Endothelial cell of umbilical vein (primary cell): ENCODE results near the gene IL34.

ENCODE experiments used
- CTCF ChIP-seq, 2 donors: IDR thresholded peaks; 1 replicate in 1 of 2; 2 replicates in 1 of 2; pipeline ENCODE4 v1.5.1; 2011; ENCODE audit warnings: low read length in 2 of 2, mild to moderate bottlenecking in 2 of 2, moderate library complexity in 2 of 2, control low read depth in 1 of 2, inconsistent platforms in 1 of 2, low read depth in 1 of 2; ENCODE audit not compliant: insufficient read depth in 1 of 2; ENCODE audit errors: extremely low read depth in 1 of 2
- EZH2 ChIP-seq: IDR thresholded peaks from 2 replicates; pipeline ENCODE4 v1.6.1; 2012; ENCODE audit warnings: borderline replicate concordance, low read depth, mild to moderate bottlenecking, moderate library complexity, low read length, inconsistent platforms; ENCODE audit not compliant: severe bottlenecking
- FOS ChIP-seq: IDR thresholded peaks from 2 replicates; pipeline ENCODE4 v1.6.1; 2011; ENCODE audit warnings: mild to moderate bottlenecking, low read length, moderate library complexity, borderline replicate concordance; ENCODE audit not compliant: insufficient read depth
- GATA2 ChIP-seq: IDR thresholded peaks from 2 replicates; pipeline ENCODE4 v1.7.0; 2011; ENCODE audit warnings: low read depth, mild to moderate bottlenecking, moderate library complexity, mixed read lengths, low read length; ENCODE audit not compliant: insufficient read length, insufficient read depth
- JUN ChIP-seq: IDR thresholded peaks from 2 replicates; pipeline ENCODE4 v1.6.1; 2011; ENCODE audit warnings: borderline replicate concordance, low read depth; ENCODE audit not compliant: insufficient read length, insufficient read depth
- POLR2A ChIP-seq: IDR thresholded peaks from 2 replicates; pipeline ENCODE4 v1.6.1; 2012; ENCODE audit warnings: low read depth, mild to moderate bottlenecking, control low read depth, low read length
- POLR2AphosphoS5 ChIP-seq: IDR thresholded peaks from 2 replicates; pipeline ENCODE4 v1.6.1; 2012; ENCODE audit warnings: low read depth, mild to moderate bottlenecking, control low read depth, low read length, moderate library complexity; ENCODE audit not compliant: insufficient read depth

GRCh38 chr16:70615945-70616344, 30.4 kb upstream of the IL34 start:
- TF ChIP-seq POLR2A (no peak), FOS (no peak), EZH2 (no peak), CTCF (IDR thresholded peaks at IDR 0.05; ENCODE audit: extremely low read depth in 1 of 2, insufficient read depth in 1 of 2, low read depth in 1 of 2, low read length in 2 of 2) (no peak), POLR2AphosphoS5 (no peak), GATA2 (no peak), JUN (no peak)
